MM.1S (cell line): Measurements from ENCODE around the gene COLGALT1.

Experiments
- DNase-seq: peaks from one replicate; pipeline ENCODE4 v3.0.0-alpha.2; 2015
- H2AFZ ChIP-seq: fragments of 300-600 bp; sonication (generic); 2 replicates; pipeline ENCODE4 v1.6.0; 2016; ENCODE audit warnings: antibody characterized with exemption, low read length
- H3F3A ChIP-seq: fragments of 300-600 bp; sonication (generic); 2 replicates; pipeline ENCODE4 v1.6.1; 2016; ENCODE audit warnings: mild to moderate bottlenecking, antibody characterized with exemption, low read length, moderate library complexity, mixed read lengths; ENCODE audit not compliant: insufficient read depth
- H3K27ac ChIP-seq: fragments of 300-600 bp; sonication (generic); 2 replicates; pipeline ENCODE4 v1.5.1; 2016; ENCODE audit warnings: mild to moderate bottlenecking, low read length
- H3K27me3 ChIP-seq: fragments of 300-600 bp; sonication (generic); replicated peaks from 2 replicates; pipeline ENCODE4 v1.6.0; 2016; ENCODE audit warnings: low read length; ENCODE audit not compliant: insufficient read depth
- H3K36me3 ChIP-seq: fragments of 300-600 bp; sonication (generic); replicated peaks from 2 replicates; pipeline ENCODE4 v1.6.1; 2016; ENCODE audit warnings: mild to moderate bottlenecking, low read length, mixed read lengths; ENCODE audit not compliant: insufficient read depth
- H3K4me1 ChIP-seq: fragments of 300-600 bp; sonication (generic); 2 replicates; pipeline ENCODE4 v1.6.1; 2016; ENCODE audit warnings: low read length, mixed read lengths
- H3K4me2 ChIP-seq: fragments of 300-600 bp; sonication (generic); 2 replicates; pipeline ENCODE4 v1.6.0; 2016; ENCODE audit warnings: low read depth, low read length
- H3K4me3 ChIP-seq: fragments of 300-600 bp; sonication (generic); 2 replicates; pipeline ENCODE4 v1.5.1; 2016; ENCODE audit warnings: low read length, mixed read lengths
- H3K79me2 ChIP-seq: fragments of 300-600 bp; sonication (generic); 2 replicates; pipeline ENCODE4 v1.6.1; 2016; ENCODE audit warnings: mixed run types, low read length, mixed read lengths
- H3K9ac ChIP-seq: fragments of 300-600 bp; sonication (generic); 2 replicates; pipeline ENCODE4 v1.6.1; 2016; ENCODE audit warnings: low read length, mixed read lengths
- H3K9me2 ChIP-seq: fragments of 300-600 bp; sonication (generic); replicated peaks from 2 replicates; pipeline ENCODE4 v1.6.1; 2016; ENCODE audit warnings: mild to moderate bottlenecking, low read length, mixed read lengths; ENCODE audit not compliant: insufficient read depth
- H3K9me3 ChIP-seq: fragments of 300-600 bp; sonication (generic); replicated peaks from 2 replicates; pipeline ENCODE4 v1.6.1; 2016; ENCODE audit warnings: mild to moderate bottlenecking, low read length, mixed read lengths; ENCODE audit not compliant: insufficient read depth
- H4K20me1 ChIP-seq: fragments of 300-600 bp; sonication (generic); 2 replicates; pipeline ENCODE4 v1.6.1; 2016; ENCODE audit warnings: mild to moderate bottlenecking, low read length, moderate library complexity, mixed read lengths; ENCODE audit not compliant: insufficient read depth
- CTCF ChIP-seq: fragments of 300-600 bp; sonication (generic); IDR thresholded peaks from 2 replicates; pipeline ENCODE4 v1.5.1; 2016; ENCODE audit warnings: antibody characterized with exemption, low read length, mixed read lengths
- EZH2 ChIP-seq: fragments of 300-600 bp; sonication (generic); optimal IDR thresholded peaks from 2 replicates; pipeline ENCODE3; 2017; ENCODE audit warnings: low read depth, mild to moderate bottlenecking, antibody characterized with exemption, low read length, mixed read lengths
- EZH2phosphoT487 ChIP-seq: fragments of 300-600 bp; sonication (generic); IDR thresholded peaks from 2 replicates; pipeline ENCODE4 v1.6.1; 2018; ENCODE audit warnings: antibody characterized with exemption, low read length

COLGALT1 gene

GRCh38 chr19:17607936-17608335 is 52.5 kb downstream of the COLGALT1 start:
- TF ChIP-seq CTCF (no peak), EZH2 (no peak), EZH2phosphoT487 (no peak)
- DNase-seq = no peak
- Histone ChIP-seq H3K4me1 (0 out of 2 replicates have a peak, but pooled peaks cover 6% of the 10 kb centered on the region), H4K20me1 (no peaks in the 10 kb centered on the region), H2AFZ (no peak overlapping the region), H3K9me3 (no peaks in the 10 kb centered on the region), H3K4me3 (no peak overlapping the region), H3K9ac (no peak overlapping the region), H3K9me2 (no peaks in the 10 kb centered on the region), H3K27me3 (peaks cover 42% of the 10 kb centered on the region), H3K27ac (no peak overlapping the region), H3F3A (no peaks in the 10 kb centered on the region), H3K79me2 (no peaks in the 10 kb centered on the region), H3K4me2 (no peak overlapping the region), H3K36me3 (no peaks in the 10 kb centered on the region)

- H2AFZ ChIP-seq = no peak overlapping the region
- peak; percentile 11 for DNase-seq
- TF ChIP-seq EZH2phosphoT487 (no peak), EZH2 (no peak), CTCF (no peak)
Measured at GRCh38 chr19:17610384-17610783, 54.9 kb downstream of the COLGALT1 start.

GRCh38 chr19:17611462-17612244 is 56.2 kb downstream of the COLGALT1 start:
- Histone ChIP-seq H3K4me1 (no peaks in the 10 kb centered on the region), H3K79me2 (no peaks in the 10 kb centered on the region), H3K9ac (no peak overlapping the region), H3K27ac (no peak overlapping the region), H3K27me3 (peaks cover 46% of the 10 kb centered on the region), H4K20me1 (no peaks in the 10 kb centered on the region), H3F3A (no peaks in the 10 kb centered on the region), H2AFZ (no peak overlapping the region), H3K36me3 (no peaks in the 10 kb centered on the region), H3K9me3 (no peaks in the 10 kb centered on the region), H3K4me3 (no peak overlapping the region), H3K9me2 (no peaks in the 10 kb centered on the region), H3K4me2 (no peak overlapping the region)
- no peak for DNase-seq
- TF ChIP-seq CTCF = no peak
- no peak for TF ChIP-seq EZH2phosphoT487
- TF ChIP-seq EZH2 = no peak

More at GRCh38 chr19:17610384-17610783, 54.9 kb downstream of the COLGALT1 start:
- Histone ChIP-seq H3K4me3 (no peak overlapping the region), H3K27me3 (peaks cover 36% of the 10 kb centered on the region), H3K36me3 (no peaks in the 10 kb centered on the region), H3K4me2 (no peak overlapping the region), H3K4me1 (0 out of 2 replicates have a peak, but pooled peaks cover 6% of the 10 kb centered on the region), H3K27ac (no peak overlapping the region), H3F3A (no peaks in the 10 kb centered on the region), H4K20me1 (no peaks in the 10 kb centered on the region), H3K9me2 (no peaks in the 10 kb centered on the region), H3K9ac (no peak overlapping the region), H3K9me3 (no peaks in the 10 kb centered on the region), H3K79me2 (no peaks in the 10 kb centered on the region)
